CD4-positive, CD25-positive, alpha-beta regulatory T cell (primary cell): Measurements from ENCODE around the gene KIF5C. TPM values are rescaled to one million over a fixed set of nuclear protein-coding genes. Genes with fewer than 3 reads are reported as not detected.

Source experiments
- ATAC-seq, 2 donors: fragments of 150-1000 bp; cut with Tn5 transposase; one replicate each; pipeline ENCODE4 v1.10.0; 2021; ENCODE audit warnings: low read depth in 2 of 2, moderate number of reproducible peaks in 2 of 2, moderate library complexity in 1 of 2
- DNase-seq, 3 donors: peaks; one replicate each; pipeline versions ENCODE4 v3.0.0 to v3.0.0-alpha.2; 2012 to 2022; ENCODE audit warnings: mixed read lengths in 1 of 3
- H3K27ac ChIP-seq: one replicate; pipeline ENCODE4 v1.7.0; 2013; ENCODE audit warnings: mild to moderate bottlenecking, low read length; ENCODE audit not compliant: insufficient read depth, poor library complexity, severe bottlenecking
- H3K27me3 ChIP-seq: one replicate; pipeline ENCODE4 v1.7.0; 2013; ENCODE audit warnings: low read length; ENCODE audit not compliant: control insufficient read depth, insufficient read depth
- H3K36me3 ChIP-seq: one replicate; pipeline ENCODE4 v1.7.0; 2013; ENCODE audit warnings: mild to moderate bottlenecking, low read length, moderate library complexity; ENCODE audit not compliant: control insufficient read depth, insufficient read depth
- H3K4me1 ChIP-seq: 2 replicates; pipeline ENCODE4 v1.7.0; 2013; ENCODE audit warnings: mild to moderate bottlenecking, low read length; ENCODE audit not compliant: insufficient read depth, control insufficient read depth, poor library complexity, severe bottlenecking
- H3K4me3 ChIP-seq: one replicate; pipeline ENCODE4 v1.7.0; 2013; ENCODE audit warnings: low read depth, mild to moderate bottlenecking, low read length, moderate library complexity
- H3K9me3 ChIP-seq, 2 experiments: 1 replicate in 1 of 2; 2 replicates in 1 of 2; pipeline ENCODE4 v1.7.0; 2013; ENCODE audit warnings: low read length in 2 of 2, mild to moderate bottlenecking in 1 of 2, moderate library complexity in 1 of 2; ENCODE audit not compliant: control insufficient read depth in 2 of 2
- H3K27ac Mint-ChIP-seq, 3 donors: one replicate each; pipeline ENCODE4 v1.8.0; 2020 to 2022; ENCODE audit warnings: mild to moderate bottlenecking in 3 of 3, mixed read lengths in 3 of 3, moderate library complexity in 2 of 3
- H3K27me3 Mint-ChIP-seq: one replicate; pipeline ENCODE4 v1.8.0; 2022; ENCODE audit warnings: mild to moderate bottlenecking, mixed read lengths
- H3K36me3 Mint-ChIP-seq: one replicate; pipeline ENCODE4 v1.8.0; 2020; ENCODE audit warnings: mixed read lengths
- H3K4me1 Mint-ChIP-seq, 4 donors: one replicate each; pipeline ENCODE4 v1.8.0; 2020 to 2022; ENCODE audit warnings: mixed read lengths in 4 of 4, mild to moderate bottlenecking in 1 of 4
- H3K4me3 Mint-ChIP-seq, 4 donors: one replicate each; pipeline ENCODE4 v1.8.0; 2020 to 2022; ENCODE audit warnings: mild to moderate bottlenecking in 4 of 4, mixed read lengths in 4 of 4, moderate library complexity in 3 of 4
- H3K9me3 Mint-ChIP-seq, 7 donors: one replicate each; pipeline ENCODE4 v1.8.0; 2020 to 2022; ENCODE audit warnings: mixed read lengths in 7 of 7, mild to moderate bottlenecking in 3 of 7, moderate library complexity in 2 of 7
- polyA plus RNA-seq, 4 donors: library from polyadenylated mRNA; unstranded; fragments of 300-500 nt; fragmentation: Illumina TruSeq; gene quantifications; one replicate each; pipeline ENCODE4 v1.2.3, GENCODE V29; 2021
- total RNA-seq: library from RNA; stranded (reverse); gene quantifications from one replicate; pipeline ENCODE4 v1.2.3, GENCODE V29; 2022

Gene KIF5C
- total and polyA plus RNA-seq, 5 donors from 2014 or later = 0.54 to 7.7 (median 1.5) TPM

GRCh38 chr2:148981324-148981723, 106.3 kb downstream of the KIF5C start:
- no peak overlapping the region for H3K4me3 Mint-ChIP-seq
- no peaks in the 10 kb centered on the region for H3K27me3 Mint-ChIP-seq
- Histone ChIP-seq H3K4me1 (no peaks in the 10 kb centered on the region), H3K27me3 (no peaks in the 10 kb centered on the region), H3K9me3 (no peaks in the 10 kb centered on the region), H3K27ac (no peak overlapping the region), H3K4me3 (no peak overlapping the region), H3K36me3 (peaks cover 7% of the 10 kb centered on the region)
- peaks cover 0 to 4% (median 0%) of the 10 kb centered on the region in 4 donors for H3K4me1 Mint-ChIP-seq
- peaks cover 3% of the 10 kb centered on the region for H3K36me3 Mint-ChIP-seq
- no peak overlapping the region for H3K27ac Mint-ChIP-seq
- ATAC-seq (no peak), DNase-seq (no peak)
- H3K9me3 Mint-ChIP-seq = peaks cover 0 to 1% (median 0%) of the 10 kb centered on the region in 7 donors

GRCh38 chr2:148981781-148982180, 106.8 kb downstream of the KIF5C start:
- Histone ChIP-seq H3K9me3 (no peaks in the 10 kb centered on the region), H3K27ac (no peak overlapping the region), H3K27me3 (no peaks in the 10 kb centered on the region), H3K4me1 (no peaks in the 10 kb centered on the region), H3K36me3 (peaks cover 7% of the 10 kb centered on the region), H3K4me3 (no peak overlapping the region)
- DNase-seq (no peak), ATAC-seq (no peak)
- no peak overlapping the region for H3K27ac Mint-ChIP-seq
- peaks cover 3% of the 10 kb centered on the region for H3K36me3 Mint-ChIP-seq
- H3K27me3 Mint-ChIP-seq = no peaks in the 10 kb centered on the region
- peaks cover 0 to 4% (median 0%) of the 10 kb centered on the region in 4 donors for H3K4me1 Mint-ChIP-seq
- H3K4me3 Mint-ChIP-seq = no peak overlapping the region
- H3K9me3 Mint-ChIP-seq = peaks cover 0 to 1% (median 0%) of the 10 kb centered on the region in 7 donors

DNA sequence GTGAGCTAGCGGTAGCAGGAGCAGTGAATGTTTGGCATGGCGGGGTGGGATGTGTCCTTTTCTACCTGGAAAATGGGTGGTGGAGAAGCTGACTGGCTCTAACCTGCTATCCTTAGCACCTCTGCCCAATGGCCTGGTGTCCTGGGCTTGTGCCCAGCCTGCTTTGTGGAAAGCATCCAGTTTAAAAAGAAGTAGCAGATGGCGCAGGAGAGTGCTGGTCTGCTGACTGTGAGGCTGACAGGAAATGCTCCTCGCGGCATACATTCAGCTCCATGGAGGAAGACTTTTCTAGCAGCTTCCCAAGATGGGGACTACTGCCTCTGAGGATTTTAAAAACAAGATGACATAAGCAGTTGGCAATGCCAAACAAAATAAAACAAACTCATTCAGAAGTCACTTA, 107.3 kb downstream of the KIF5C start:
- Mint-ChIP-seq H3K36me3 (peaks cover 3% of the 10 kb centered on the region), H3K4me3 (no peak overlapping the region), H3K27me3 (no peaks in the 10 kb centered on the region), H3K4me1 (peaks cover 0 to 4% (median 0%) of the 10 kb centered on the region in 4 donors), H3K27ac (no peak overlapping the region), H3K9me3 (peaks cover 0 to 1% (median 0%) of the 10 kb centered on the region in 7 donors)
- Histone ChIP-seq H3K4me3 (no peak overlapping the region), H3K36me3 (peaks cover 7% of the 10 kb centered on the region), H3K27me3 (no peaks in the 10 kb centered on the region), H3K4me1 (no peaks in the 10 kb centered on the region), H3K9me3 (no peaks in the 10 kb centered on the region), H3K27ac (no peak overlapping the region)
- ATAC-seq (no peak), DNase-seq (no peak)

GRCh38 chr2:148983896-148984295, 108.9 kb downstream of the KIF5C start:
- Mint-ChIP-seq H3K9me3 (peaks cover 0 to 1% (median 0%) of the 10 kb centered on the region in 7 donors), H3K27me3 (no peaks in the 10 kb centered on the region), H3K27ac (no peak overlapping the region), H3K36me3 (peaks cover 3% of the 10 kb centered on the region), H3K4me1 (peaks cover 0 to 4% (median 0%) of the 10 kb centered on the region in 4 donors), H3K4me3 (no peak overlapping the region)
- H3K4me1 ChIP-seq = no peaks in the 10 kb centered on the region
- no peak for DNase-seq
- no peaks in the 10 kb centered on the region for H3K9me3 ChIP-seq
- H3K27ac ChIP-seq = no peak overlapping the region
- H3K36me3 ChIP-seq = peaks cover 7% of the 10 kb centered on the region
- H3K4me3 ChIP-seq = no peak overlapping the region
- no peaks in the 10 kb centered on the region for H3K27me3 ChIP-seq
- no peak for ATAC-seq

GRCh38 chr2:148984449-148984848, 109.4 kb downstream of the KIF5C start:
- ATAC-seq (no peak), DNase-seq (no peak)
- Mint-ChIP-seq H3K27me3 (no peaks in the 10 kb centered on the region), H3K4me3 (no peak overlapping the region), H3K9me3 (peaks cover 0 to 1% (median 0%) of the 10 kb centered on the region in 7 donors), H3K36me3 (peaks cover 3% of the 10 kb centered on the region), H3K4me1 (peaks cover 0 to 4% (median 0%) of the 10 kb centered on the region in 4 donors), H3K27ac (no peak overlapping the region)
- no peaks in the 10 kb centered on the region for H3K9me3 ChIP-seq
- peaks cover 7% of the 10 kb centered on the region for H3K36me3 ChIP-seq
- H3K27me3 ChIP-seq = no peaks in the 10 kb centered on the region
- H3K4me3 ChIP-seq = no peak overlapping the region
- no peak overlapping the region for H3K27ac ChIP-seq
- no peaks in the 10 kb centered on the region for H3K4me1 ChIP-seq

DNA sequence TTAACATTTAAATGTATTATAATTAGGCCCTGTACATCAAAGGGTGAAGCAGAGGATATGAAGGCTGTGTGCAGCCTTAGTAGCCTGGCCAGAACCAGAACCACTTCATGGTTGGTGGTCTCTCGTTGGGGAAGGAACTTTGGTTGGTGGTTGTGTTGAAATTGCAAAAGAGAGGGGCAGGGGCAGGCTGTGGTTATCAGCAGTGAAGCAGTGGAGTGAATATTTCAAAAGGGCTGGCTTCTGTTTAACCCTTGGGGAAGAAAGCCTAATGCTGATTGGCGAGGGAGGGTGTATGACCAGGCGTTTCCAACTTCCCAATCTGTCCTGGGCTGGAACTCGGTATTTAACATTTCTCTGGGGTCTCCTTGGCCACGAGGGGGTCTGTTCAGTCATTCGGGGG, 112.3 kb downstream of the KIF5C start:
- Mint-ChIP-seq H3K9me3 (peaks cover 0 to 1% (median 0%) of the 10 kb centered on the region in 7 donors), H3K4me3 (no peak overlapping the region), H3K36me3 (no peaks in the 10 kb centered on the region), H3K4me1 (peaks cover 0 to 4% (median 0%) of the 10 kb centered on the region in 4 donors), H3K27ac (no peak overlapping the region), H3K27me3 (no peaks in the 10 kb centered on the region)
- no peaks in the 10 kb centered on the region for H3K9me3 ChIP-seq
- no peaks in the 10 kb centered on the region for H3K4me1 ChIP-seq
- H3K27ac ChIP-seq = no peak overlapping the region
- ATAC-seq (no peak), DNase-seq (no peak)
- peaks cover 9% of the 10 kb centered on the region for H3K36me3 ChIP-seq
- no peaks in the 10 kb centered on the region for H3K27me3 ChIP-seq
- no peak overlapping the region for H3K4me3 ChIP-seq

DNA sequence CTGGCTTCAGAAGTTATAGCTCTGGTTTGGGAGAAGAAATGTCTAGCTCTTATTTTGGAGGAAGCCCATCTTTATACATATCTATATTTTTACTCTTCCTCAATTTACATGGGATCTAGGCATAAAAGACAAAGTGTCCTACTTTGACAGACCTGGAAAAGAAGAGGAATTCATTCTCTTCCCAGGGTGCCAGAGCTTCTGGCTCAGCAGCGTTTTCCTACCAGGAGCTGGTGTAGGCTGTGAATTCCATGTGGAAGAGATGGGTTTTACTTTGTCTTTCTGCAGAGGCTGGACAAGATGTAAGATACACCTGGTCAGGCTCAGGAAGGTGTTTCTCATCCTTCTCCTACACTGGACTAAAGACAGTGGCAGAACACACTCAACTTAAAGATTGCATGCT, 113.3 kb downstream of the KIF5C start:
- Mint-ChIP-seq H3K36me3 (no peaks in the 10 kb centered on the region), H3K4me3 (no peak overlapping the region), H3K27me3 (no peaks in the 10 kb centered on the region), H3K27ac (no peak overlapping the region), H3K4me1 (no peaks in the 10 kb centered on the region), H3K9me3 (peaks cover 0 to 1% (median 0%) of the 10 kb centered on the region in 7 donors)
- no peaks in the 10 kb centered on the region for H3K4me1 ChIP-seq
- H3K27me3 ChIP-seq = no peaks in the 10 kb centered on the region
- H3K4me3 ChIP-seq = no peak overlapping the region
- H3K36me3 ChIP-seq = peaks cover 9% of the 10 kb centered on the region
- H3K9me3 ChIP-seq = no peaks in the 10 kb centered on the region
- no peak overlapping the region for H3K27ac ChIP-seq
- DNase-seq = no peak
- no peak for ATAC-seq

GRCh38 chr2:148989882-148990493, 115.0 kb downstream of the KIF5C start:
- Histone ChIP-seq H3K9me3 (no peaks in the 10 kb centered on the region), H3K4me1 (no peaks in the 10 kb centered on the region), H3K4me3 (no peak overlapping the region), H3K36me3 (peaks cover 2% of the 10 kb centered on the region), H3K27me3 (no peaks in the 10 kb centered on the region), H3K27ac (no peak overlapping the region)
- Mint-ChIP-seq H3K4me3 (no peak overlapping the region), H3K9me3 (no peaks in the 10 kb centered on the region), H3K27ac (no peak overlapping the region), H3K4me1 (no peaks in the 10 kb centered on the region), H3K36me3 (no peaks in the 10 kb centered on the region), H3K27me3 (no peaks in the 10 kb centered on the region)
- DNase-seq (peak; percentile 18 to 80 (median 51)), ATAC-seq (peak; percentile 63 to 71)
